GM12878 (cell line): ENCODE measurements around the gene KLK13. TPM values are rescaled to one million over a fixed set of nuclear protein-coding genes. Genes with fewer than 3 reads are reported as not detected.

Experiments used
- ATAC-seq: fragments of 200-7000 bp; cut with Tn5 transposase; 3 replicates; pipeline ENCODE4 v1.9.1; 2020; ENCODE audit warnings: mild to moderate bottlenecking, moderate library complexity
- BruUV-seq: library from RNA; stranded (reverse); fragments of 400-500 nt; replicated peaks from 2 replicates; lab custom pipeline; 2021; lab: Mats Ljungman, UMichigan
- CTCF ChIA-PET: fragments of 300-600 bp; sonication (Branson Sonifier 250); formaldehyde crosslinking; extraction: SDS; loops from one replicate; lab custom pipeline; 2021; ENCODE audit warnings: inconsistent platforms; lab: Yijun Ruan, JAX
- POLR2A ChIA-PET: fragments of 350-600 bp; formaldehyde crosslinking; extraction: SDS; loops from one replicate; lab custom pipeline; 2021; ENCODE audit warnings: inconsistent platforms; lab: Charles Lee
- RAD21 ChIA-PET: fragments of 300-600 bp; sonication (Branson Sonifier 250); formaldehyde crosslinking; loops from one replicate; lab custom pipeline; 2023; ENCODE audit warnings: antibody characterized with exemption; ENCODE audit not compliant: unreplicated experiment; lab: Charles Lee
- SMC1A ChIA-PET: fragments of 300-600 bp; sonication (Branson Sonifier 250); formaldehyde crosslinking; loops from one replicate; lab custom pipeline; 2023; ENCODE audit not compliant: unreplicated experiment, uncharacterized antibody; lab: Charles Lee
- DNase-seq: peaks from one replicate; pipeline ENCODE4 v3.0.0-alpha.2; 2011; ENCODE audit warnings: low read depth, low spot score
- FAIRE-seq: peaks from 3 replicates; lab custom pipeline; 2011; peaks lifted over from hg19 to GRCh38; lab: Jason Lieb, UNC
- H2AFZ ChIP-seq: 2 replicates; pipeline ENCODE4 v1.6.0; 2011; ENCODE audit warnings: low read depth, low read length, control low read depth; ENCODE audit not compliant: control insufficient read depth
- H3K27ac ChIP-seq: 2 replicates; pipeline ENCODE4 v1.5.1; 2011; ENCODE audit warnings: control low read depth; ENCODE audit not compliant: control insufficient read depth, insufficient read depth
- H3K27me3 ChIP-seq, 2 experiments: replicated peaks in 1 of 2; 2 replicates each; pipeline versions ENCODE4 v1.6.0 to v1.6.1; 2011; ENCODE audit warnings: low read length in 1 of 2; ENCODE audit not compliant: control insufficient read depth in 2 of 2, insufficient read depth in 2 of 2
- H3K36me3 ChIP-seq, 2 experiments: 2 replicates each; pipeline ENCODE4 v1.5.1; 2011; ENCODE audit warnings: low read length in 1 of 2; ENCODE audit not compliant: control insufficient read depth in 2 of 2, insufficient read depth in 2 of 2
- H3K4me1 ChIP-seq: 2 replicates; pipeline ENCODE4 v1.6.1; 2011; ENCODE audit warnings: mild to moderate bottlenecking, low read length, moderate library complexity, mixed read lengths; ENCODE audit not compliant: control insufficient read depth, insufficient read depth
- H3K4me2 ChIP-seq: 2 replicates; pipeline ENCODE4 v1.6.0; 2011; ENCODE audit warnings: control low read depth; ENCODE audit not compliant: control insufficient read depth, insufficient read depth
- H3K4me3 ChIP-seq: fragments of 200-600 bp; sonication (generic); 2 replicates; pipeline ENCODE4 v1.5.1; 2016
- H3K79me2 ChIP-seq: 2 replicates; pipeline ENCODE4 v1.6.0; 2011; ENCODE audit warnings: low read length; ENCODE audit not compliant: control insufficient read depth, insufficient read depth
- H3K9ac ChIP-seq: 2 replicates; pipeline ENCODE4 v1.8.0; 2011; ENCODE audit warnings: low read length, control low read depth, mixed read lengths; ENCODE audit not compliant: control insufficient read depth, insufficient read depth
- H3K9me3 ChIP-seq: replicated peaks from 3 replicates; pipeline ENCODE4 v1.5.1; 2011; ENCODE audit warnings: mild to moderate bottlenecking, low read length; ENCODE audit not compliant: control insufficient read depth, insufficient read depth
- H4K20me1 ChIP-seq: 2 replicates; pipeline ENCODE4 v1.6.0; 2011; ENCODE audit not compliant: control insufficient read depth, insufficient read depth
- ASH2L ChIP-seq: fragments of 300-600, 200-600 bp; sonication (generic); IDR thresholded peaks from 2 replicates; pipeline ENCODE4 v1.6.1; 2017; ENCODE audit warnings: low read depth, mild to moderate bottlenecking, borderline replicate concordance
- BRCA1 ChIP-seq: IDR thresholded peaks from 2 replicates; pipeline ENCODE4 v1.6.1; 2011; ENCODE audit warnings: low read depth, low read length, improper control_type of control experiment
- CBX5 ChIP-seq: sonication (generic); IDR thresholded peaks from 2 replicates; pipeline ENCODE4 v1.6.1; 2016; ENCODE audit warnings: low read depth, moderate library complexity, mild to moderate bottlenecking, inconsistent platforms
- CEBPB ChIP-seq, 2 experiments: fragments of 150-350 bp in 1 of 2; IDR thresholded peaks; 2 replicates each; pipeline ENCODE4 v1.6.1; 2012 to 2014; ENCODE audit warnings: low read depth in 2 of 2, low read length in 2 of 2, borderline replicate concordance in 1 of 2, inconsistent platforms in 1 of 2
- CHD1 ChIP-seq: IDR thresholded peaks from 2 replicates; pipeline ENCODE4 v1.6.1; 2012; ENCODE audit warnings: low read depth, low read length, improper control_type of control experiment
- FOXK2 ChIP-seq: fragments of 450-650 bp; IDR thresholded peaks from 2 replicates; pipeline ENCODE4 v1.6.1; 2017; ENCODE audit warnings: mild to moderate bottlenecking, moderate library complexity
- HCFC1 ChIP-seq: fragments of 150-350 bp; IDR thresholded peaks from 2 replicates; pipeline ENCODE4 v1.6.1; 2014; ENCODE audit warnings: low read length
- IKZF2 ChIP-seq, 2 experiments: fragments of 450-650 bp; IDR thresholded peaks; 2 replicates each; pipeline ENCODE4 v1.6.1; 2017; ENCODE audit warnings: mild to moderate bottlenecking in 2 of 2, moderate library complexity in 2 of 2
- MEF2A ChIP-seq: IDR thresholded peaks from 2 replicates; pipeline ENCODE4 v1.6.1; 2011; ENCODE audit warnings: low read depth, mild to moderate bottlenecking, low read length, moderate library complexity; ENCODE audit not compliant: insufficient read depth
- NFYB ChIP-seq: IDR thresholded peaks from 2 replicates; pipeline ENCODE4 v1.6.1; 2011; ENCODE audit warnings: low read depth, mild to moderate bottlenecking, low read length, improper control_type of control experiment, moderate library complexity; ENCODE audit not compliant: insufficient read depth
- NR2C1 ChIP-seq: fragments of 450-650 bp; IDR thresholded peaks from 2 replicates; pipeline ENCODE4 v1.6.1; 2017; ENCODE audit warnings: antibody characterized with exemption, mild to moderate bottlenecking, moderate library complexity
- RAD21 ChIP-seq: IDR thresholded peaks from 2 replicates; pipeline ENCODE4 v1.6.1; 2011; ENCODE audit warnings: mild to moderate bottlenecking, low read depth, low read length, moderate library complexity; ENCODE audit not compliant: insufficient read depth
- SIX5 ChIP-seq: IDR thresholded peaks from 2 replicates; pipeline ENCODE4 v1.6.1; 2011; ENCODE audit warnings: mild to moderate bottlenecking, low read depth, low read length, moderate library complexity; ENCODE audit not compliant: severe bottlenecking
- SMAD1 ChIP-seq: fragments of 450-650 bp; IDR thresholded peaks from 2 replicates; pipeline ENCODE4 v1.6.1; 2018; ENCODE audit warnings: mild to moderate bottlenecking, low read depth; ENCODE audit not compliant: partially characterized antibody
- TARDBP ChIP-seq: IDR thresholded peaks from 2 replicates; pipeline ENCODE4 v1.6.1; 2016; ENCODE audit warnings: borderline replicate concordance
- TCF12 ChIP-seq: IDR thresholded peaks from 2 replicates; pipeline ENCODE4 v1.6.1; 2011; ENCODE audit warnings: low read depth, mild to moderate bottlenecking, low read length
- YBX1 ChIP-seq: fragments of 450-650 bp; IDR thresholded peaks from 2 replicates; pipeline ENCODE4 v1.6.1; 2016; ENCODE audit warnings: antibody characterized with exemption
- ZBED1 ChIP-seq: IDR thresholded peaks from 2 replicates; pipeline ENCODE4 v1.6.1; 2016; ENCODE audit warnings: borderline replicate concordance
- ZNF217 ChIP-seq: fragments of 450-650 bp; IDR thresholded peaks from 2 replicates; pipeline ENCODE4 v1.6.1; 2017; ENCODE audit warnings: antibody characterized with exemption, mild to moderate bottlenecking
- ZNF622 ChIP-seq: fragments of 450-650 bp; IDR thresholded peaks from 2 replicates; pipeline ENCODE4 v1.6.1; 2017; ENCODE audit warnings: mild to moderate bottlenecking, inconsistent platforms
- WGBS: methylation state at CpG from one replicate; pipeline ENCODE4 v1.1.6; 2016; ENCODE audit warnings: low lambda C conversion rate; ENCODE audit not compliant: insufficient replicate concordance, insufficient coverage; ENCODE audit errors: missing lambda C conversion rate; 5-methylcytosine and 5-hydroxymethylcytosine counted together
- in situ Hi-C: fragments of 300-500 bp; cut with MboI; formaldehyde crosslinking; loops from 9 replicates; pipeline ENCODE4 v1.14.3; 2018; ENCODE audit warnings: mixed read lengths
- intact Hi-C: fragments of 100-400 bp; cut with micrococcal nuclease; formaldehyde crosslinking; loops from one replicate; pipeline ENCODE4 v1.14.2; 2022; ENCODE audit not compliant: unreplicated experiment
- polyA plus RNA-seq, 11 experiments: library from polyadenylated mRNA; depleted of rRNA in 4 of 11; unstranded in 6 of 11; stranded (reverse) in 5 of 11; fragments of >200 nt; fragmentation: Nextera tagmentation in 4 of 11; fragmentation: Illumina TruSeq in 1 of 11; extraction: Ambion mirVana in 4 of 11; extraction: Trizol in 1 of 11; gene quantifications; 1 replicate in 1 of 11; 2 replicates in 10 of 11; pipeline versions ENCODE4 v1.2.1 to v1.2.3, GENCODE V29; 2011 to 2016; ENCODE audit warnings: inconsistent platforms in 2 of 11, missing spikeins in 2 of 11, low read depth in 1 of 11
- total RNA-seq, 4 experiments: library from RNA; depleted of rRNA in 3 of 4; stranded (reverse); fragments of >200 nt in 3 of 4; fragmentation: Illumina TruSeq in 1 of 4; extraction: Trizol in 1 of 4; gene quantifications; 2 replicates each; pipeline versions ENCODE4 v1.2.1 to v1.2.3, GENCODE V29; 2013 to 2021
- TF ChIP-seq, protein P1 (sequence below): IDR thresholded peaks from 2 replicates; pipeline ENCODE4 v1.6.1; 2012; ENCODE audit warnings: low read depth, low read length, improper control_type of control experiment
- TF ChIP-seq, protein P2 (sequence below): fragments of 450-650 bp; IDR thresholded peaks from 2 replicates; pipeline ENCODE4 v1.6.1; 2017; ENCODE audit warnings: mild to moderate bottlenecking, low read depth, inconsistent platforms; ENCODE audit not compliant: poor library complexity, severe bottlenecking

The KLK13 gene
- total and polyA plus RNA-seq, 10 of the 15 experiments (the other 5 are each of a cell fraction or from before 2014, with no cell fraction given) = not detected

DNA sequence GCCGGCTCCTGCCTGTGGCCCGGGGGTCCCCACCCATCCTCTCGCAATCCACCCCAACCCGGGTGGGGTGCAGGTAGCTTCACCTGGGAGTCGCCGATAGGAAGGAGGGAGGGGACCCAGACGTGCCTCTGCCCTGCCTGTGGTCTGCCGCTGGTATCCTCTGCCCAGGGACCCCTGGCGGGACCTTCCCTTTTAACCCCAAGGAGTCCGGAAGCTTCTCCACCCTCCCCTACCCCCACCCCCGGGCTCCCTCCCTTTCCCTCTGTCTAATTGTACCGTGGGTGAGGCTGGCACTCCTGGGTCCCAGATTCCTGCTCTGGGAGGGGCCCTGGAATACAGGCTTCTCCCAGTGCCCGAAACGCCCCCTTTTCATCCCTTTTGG is 45.4 kb downstream of the KLK13 start, which contains the start of gene KLK10 (continued):
- TF ChIP-seq SIX5 (no peak), ZBED1 (no peak), SMAD1 (no peak)

DNA sequence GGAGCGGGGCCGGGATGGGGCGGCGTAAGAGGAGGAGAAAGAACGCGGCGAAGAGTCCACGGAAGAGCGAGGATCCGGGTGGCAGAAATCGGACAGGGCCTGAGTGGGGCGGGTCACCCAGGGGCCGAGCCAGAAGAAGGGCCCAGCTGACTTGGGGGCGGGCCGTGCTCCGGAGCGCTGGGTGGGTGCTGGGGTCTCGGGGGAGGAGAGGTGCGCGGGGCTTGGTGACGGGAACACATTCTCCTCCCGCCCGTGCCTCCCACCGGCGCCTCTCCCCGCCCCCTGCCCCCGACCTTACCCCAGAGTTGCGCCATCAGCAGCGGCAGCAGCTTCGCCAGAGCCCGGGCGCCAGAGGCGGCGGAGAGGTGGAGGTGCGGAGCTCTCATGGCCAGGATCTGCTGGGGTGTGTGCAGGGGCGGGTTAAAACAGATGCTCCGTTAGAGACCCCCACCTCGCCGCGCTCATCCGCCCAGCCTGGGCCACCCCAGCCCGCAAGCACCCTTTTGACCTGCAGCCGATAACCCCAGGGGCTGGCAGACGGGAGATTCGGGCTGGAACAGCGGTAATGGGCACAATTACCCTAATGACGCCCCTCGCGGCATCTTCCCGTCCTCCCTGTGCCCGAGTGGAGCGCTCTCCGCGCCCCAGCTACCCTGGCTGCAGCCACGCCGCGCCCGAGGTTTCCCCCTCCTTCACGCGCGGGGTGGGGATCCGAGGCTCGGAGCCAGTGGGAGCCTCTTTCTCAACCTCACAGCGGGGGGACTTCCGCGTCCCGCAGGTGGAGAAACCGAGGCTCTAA is 45.9 kb downstream of the KLK13 start:
- Histone ChIP-seq H2AFZ (no peak overlapping the region), H4K20me1 (no peaks in the 10 kb centered on the region), H3K9me3 (no peaks in the 10 kb centered on the region; the same call in 2 of the 3 replicates), H3K9ac (no peak overlapping the region), H3K27me3 (no peaks in the 10 kb centered on the region; a peak in 3 of 4 replicates), H3K27ac (no peak overlapping the region), H3K4me3 (no peak overlapping the region), H3K4me1 (no peaks in the 10 kb centered on the region), H3K79me2 (no peaks in the 10 kb centered on the region), H3K36me3 (no peaks in the 10 kb centered on the region), H3K4me2 (no peak overlapping the region)
- no peak for DNase-seq
- 26% methylated on average over 40 of the region's 68 CpGs for WGBS
- ChIA-PET CTCF (no interaction called here), SMC1A (no interaction called here), RAD21 (no interaction called here), POLR2A (no interaction called here)
- in situ Hi-C loops = no loop called here
- TF ChIP-seq TCF12 (no peak), RAD21 (no peak), TARDBP (no peak), MEF2A (no peak), HCFC1 (no peak), ZNF217 (no peak), NFYB (no peak), FOXK2 (no peak), BRCA1 (no peak), SIX5 (no peak), CEBPB (IDR thresholded peaks at IDR 0.05; ENCODE audit: borderline replicate concordance in 1 of 2, low read depth in 2 of 2, low read length in 2 of 2) (no peak), IKZF2 (IDR thresholded peaks at IDR 0.05) (no peak), ZNF622 (no peak), NR2C1 (no peak), YBX1 (no peak), CBX5 (no peak), ASH2L (no peak), CHD1 (no peak)
- TF ChIP-seq, protein P1, sequence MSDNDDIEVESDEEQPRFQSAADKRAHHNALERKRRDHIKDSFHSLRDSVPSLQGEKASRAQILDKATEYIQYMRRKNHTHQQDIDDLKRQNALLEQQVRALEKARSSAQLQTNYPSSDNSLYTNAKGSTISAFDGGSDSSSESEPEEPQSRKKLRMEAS = no peak
- TF ChIP-seq, protein P2, sequence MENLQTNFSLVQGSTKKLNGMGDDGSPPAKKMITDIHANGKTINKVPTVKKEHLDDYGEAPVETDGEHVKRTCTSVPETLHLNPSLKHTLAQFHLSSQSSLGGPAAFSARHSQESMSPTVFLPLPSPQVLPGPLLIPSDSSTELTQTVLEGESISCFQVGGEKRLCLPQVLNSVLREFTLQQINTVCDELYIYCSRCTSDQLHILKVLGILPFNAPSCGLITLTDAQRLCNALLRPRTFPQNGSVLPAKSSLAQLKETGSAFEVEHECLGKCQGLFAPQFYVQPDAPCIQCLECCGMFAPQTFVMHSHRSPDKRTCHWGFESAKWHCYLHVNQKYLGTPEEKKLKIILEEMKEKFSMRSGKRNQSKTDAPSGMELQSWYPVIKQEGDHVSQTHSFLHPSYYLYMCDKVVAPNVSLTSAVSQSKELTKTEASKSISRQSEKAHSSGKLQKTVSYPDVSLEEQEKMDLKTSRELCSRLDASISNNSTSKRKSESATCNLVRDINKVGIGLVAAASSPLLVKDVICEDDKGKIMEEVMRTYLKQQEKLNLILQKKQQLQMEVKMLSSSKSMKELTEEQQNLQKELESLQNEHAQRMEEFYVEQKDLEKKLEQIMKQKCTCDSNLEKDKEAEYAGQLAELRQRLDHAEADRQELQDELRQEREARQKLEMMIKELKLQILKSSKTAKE = no peak
- no peak for ATAC-seq
- intact Hi-C loops = no loop called here
- FAIRE-seq = no peak
- no TSS peak for BruUV-seq
